Stimulated activated CD8-positive, alpha-beta memory T cell treated with anti-CD3 and anti-CD28 coated beads, Interleukin-4, amount 100 ng/mL, for 48 hours (primary cell): ENCODE measurements around the gene SNAI1.

ENCODE experiments used
- DNase-seq: peaks from one replicate; pipeline ENCODE4 v3.0.0-alpha.2; 2020

Gene SNAI1

GRCh38 chr20:50014570-50015562 lies 32.1 kb downstream of the SNAI1 start:
- no peak for DNase-seq

GRCh38 chr20:50015636-50015992 lies 32.8 kb downstream of the SNAI1 start:
- DNase-seq: no peak

DNA sequence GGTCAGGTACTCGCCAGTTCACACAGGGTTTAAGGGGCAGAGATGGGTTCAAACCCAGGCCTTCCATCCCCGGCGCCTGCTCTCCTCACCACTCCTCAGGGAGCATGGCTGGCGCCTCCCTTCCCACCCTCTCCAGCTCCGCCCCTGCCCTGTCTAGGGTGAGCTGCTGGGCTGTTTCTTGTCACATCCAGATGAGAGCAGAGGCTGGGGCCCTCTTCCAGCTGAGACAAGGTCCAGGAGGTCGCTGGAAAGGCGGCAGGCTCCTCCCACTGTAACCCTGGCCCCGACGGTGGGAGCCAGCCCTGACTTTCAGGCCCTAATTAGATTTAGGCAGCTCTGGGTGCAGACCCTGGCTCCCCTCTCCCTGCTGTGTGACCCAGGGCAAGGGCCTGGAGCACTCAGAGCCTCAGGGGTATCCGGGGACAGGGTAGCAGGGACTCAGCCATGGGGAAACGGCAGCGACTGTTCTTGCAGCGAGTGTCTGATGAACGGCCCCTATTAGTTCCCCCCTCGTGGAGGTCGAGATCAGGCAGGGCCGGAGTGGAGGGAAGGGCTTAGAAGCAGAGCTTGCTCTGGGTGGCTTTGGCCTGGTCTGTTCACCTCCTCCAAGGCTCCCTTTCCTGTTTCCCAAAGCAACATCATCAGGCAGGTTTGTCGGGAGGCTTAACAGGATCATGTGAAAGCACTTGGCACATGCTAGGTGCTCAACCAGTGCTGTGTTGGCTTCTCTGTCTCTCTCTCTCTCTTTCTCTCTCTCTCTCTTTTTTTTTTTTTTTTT lies 33.4 kb downstream of the SNAI1 start:
- no peak for DNase-seq

- no peak for DNase-seq
Observed at GRCh38 chr20:50017160-50017559, 34.4 kb downstream of the SNAI1 start.

GRCh38 chr20:50017576-50018248 lies 34.9 kb downstream of the SNAI1 start:
- no peak for DNase-seq

- DNase-seq: no peak
Observed at GRCh38 chr20:50019466-50020256, 36.9 kb downstream of the SNAI1 start.

GRCh38 chr20:50020288-50020687 lies 37.5 kb downstream of the SNAI1 start:
- DNase-seq: no peak

- no peak for DNase-seq
Observed at GRCh38 chr20:50022676-50023075, 39.9 kb downstream of the SNAI1 start.

GRCh38 chr20:50023116-50023805 lies 40.5 kb downstream of the SNAI1 start:
- DNase-seq: no peak

- DNase-seq: no peak
Observed at GRCh38 chr20:50026746-50027575, 44.2 kb downstream of the SNAI1 start.

- no peak for DNase-seq
Observed at GRCh38 chr20:50027611-50028105, 44.9 kb downstream of the SNAI1 start.

- no peak for DNase-seq
Observed at GRCh38 chr20:50029083-50029696, 46.4 kb downstream of the SNAI1 start.

GRCh38 chr20:50029697-50030461 lies 47.1 kb downstream of the SNAI1 start:
- no peak for DNase-seq

DNA sequence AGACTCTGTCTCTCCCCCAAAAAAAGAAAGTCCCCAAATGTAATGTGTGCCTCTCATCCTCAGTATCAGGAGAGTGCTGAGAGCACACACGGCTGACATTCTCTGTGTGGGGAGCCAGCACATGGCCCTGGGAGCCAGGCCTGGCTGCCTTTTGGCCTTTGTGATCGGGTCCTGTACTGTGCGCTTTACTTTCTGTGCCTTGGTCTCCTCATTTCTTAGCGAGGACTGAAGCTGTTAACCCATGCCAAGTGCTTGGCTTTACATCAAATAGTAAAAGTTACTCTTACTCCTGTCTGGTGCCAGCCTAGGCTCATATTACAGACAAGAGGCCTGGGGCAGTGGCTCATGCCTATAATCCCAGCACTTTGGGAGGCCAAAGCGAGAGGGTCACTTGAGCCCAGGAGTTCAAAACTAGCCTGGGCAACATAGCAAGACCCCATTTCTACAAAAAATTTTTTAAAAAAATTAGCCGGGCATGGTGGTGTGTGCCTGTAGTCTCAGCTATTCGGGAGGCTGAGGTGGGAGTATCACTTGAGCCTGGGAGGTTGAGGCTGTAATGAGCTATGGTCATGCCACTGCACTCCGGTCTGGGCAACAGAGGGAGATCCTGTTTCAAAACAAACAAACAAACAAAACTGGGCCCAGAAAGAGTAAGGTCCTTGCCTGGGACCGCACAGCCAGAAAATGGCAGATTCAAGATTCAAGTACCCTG lies 50.3 kb downstream of the SNAI1 start:
- no peak for DNase-seq

GRCh38 chr20:50034567-50035180 lies 51.9 kb downstream of the SNAI1 start:
- DNase-seq: no peak

GRCh38 chr20:50036703-50037102 lies 53.9 kb downstream of the SNAI1 start:
- DNase-seq: no peak

- DNase-seq: no peak
Observed at GRCh38 chr20:50037123-50037522, 54.3 kb downstream of the SNAI1 start.

DNA sequence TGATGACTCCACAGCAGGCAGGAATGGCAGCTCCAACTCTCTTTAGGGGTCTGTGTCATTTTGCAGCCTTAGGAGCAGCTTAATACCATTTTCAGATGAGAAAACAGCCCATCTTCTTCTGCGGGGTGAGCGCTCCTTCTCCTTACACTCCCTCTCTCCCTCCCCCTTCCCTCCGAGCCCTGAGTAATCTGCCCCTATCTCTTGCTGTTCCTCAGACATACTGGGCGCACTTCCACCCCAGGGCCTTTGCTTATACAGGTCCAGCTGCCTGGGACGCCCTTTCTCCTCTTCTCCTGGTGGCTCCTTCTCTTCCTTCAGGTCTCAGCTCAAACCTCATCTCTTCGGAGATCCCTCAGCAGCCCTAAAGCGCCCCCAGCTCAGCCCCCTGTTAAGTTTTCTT lies 54.8 kb downstream of the SNAI1 start:
- no peak for DNase-seq
